Nephron (organoid): ENCODE results near the gene GMIP.

Experiments used
- H3K27ac Mint-ChIP-seq, 3 experiments: 2 replicates each; pipeline ENCODE4 v1.8.0; 2020; ENCODE audit warnings: mixed read lengths in 3 of 3, mild to moderate bottlenecking in 2 of 3, moderate library complexity in 1 of 3
- H3K27me3 Mint-ChIP-seq: 2 replicates; pipeline ENCODE4 v1.8.0; 2021; ENCODE audit warnings: low read depth, mild to moderate bottlenecking, moderate library complexity, mixed read lengths
- H3K36me3 Mint-ChIP-seq: 2 replicates; pipeline ENCODE4 v1.8.0; 2020; ENCODE audit warnings: low read depth, mixed read lengths
- H3K4me1 Mint-ChIP-seq: 2 replicates; pipeline ENCODE4 v1.8.0; 2020; ENCODE audit warnings: mixed read lengths
- H3K4me3 Mint-ChIP-seq, 3 experiments: 2 replicates each; pipeline ENCODE4 v1.8.0; 2020; ENCODE audit warnings: mild to moderate bottlenecking in 3 of 3, mixed read lengths in 3 of 3, moderate library complexity in 2 of 3
- H3K9me3 Mint-ChIP-seq: 2 replicates; pipeline ENCODE4 v1.8.0; 2020; ENCODE audit warnings: mixed read lengths
- TF ChIP-seq, protein P1 (sequence below), 3 experiments: fragments of 200-600 bp; sonication (generic); IDR thresholded peaks; one replicate each; pipeline ENCODE4 v1.5.0; 2021; ENCODE audit warnings: antibody characterized with exemption in 3 of 3; ENCODE audit not compliant: unreplicated experiment in 3 of 3

The GMIP gene

GRCh38 chr19:19655641-19656343 is 12.3 kb upstream of the GMIP start:
- no peaks in the 10 kb centered on the region for H3K4me1 Mint-ChIP-seq
- H3K27me3 Mint-ChIP-seq: no peaks in the 10 kb centered on the region
- no peaks in the 10 kb centered on the region for H3K9me3 Mint-ChIP-seq
- TF ChIP-seq, protein P1, sequence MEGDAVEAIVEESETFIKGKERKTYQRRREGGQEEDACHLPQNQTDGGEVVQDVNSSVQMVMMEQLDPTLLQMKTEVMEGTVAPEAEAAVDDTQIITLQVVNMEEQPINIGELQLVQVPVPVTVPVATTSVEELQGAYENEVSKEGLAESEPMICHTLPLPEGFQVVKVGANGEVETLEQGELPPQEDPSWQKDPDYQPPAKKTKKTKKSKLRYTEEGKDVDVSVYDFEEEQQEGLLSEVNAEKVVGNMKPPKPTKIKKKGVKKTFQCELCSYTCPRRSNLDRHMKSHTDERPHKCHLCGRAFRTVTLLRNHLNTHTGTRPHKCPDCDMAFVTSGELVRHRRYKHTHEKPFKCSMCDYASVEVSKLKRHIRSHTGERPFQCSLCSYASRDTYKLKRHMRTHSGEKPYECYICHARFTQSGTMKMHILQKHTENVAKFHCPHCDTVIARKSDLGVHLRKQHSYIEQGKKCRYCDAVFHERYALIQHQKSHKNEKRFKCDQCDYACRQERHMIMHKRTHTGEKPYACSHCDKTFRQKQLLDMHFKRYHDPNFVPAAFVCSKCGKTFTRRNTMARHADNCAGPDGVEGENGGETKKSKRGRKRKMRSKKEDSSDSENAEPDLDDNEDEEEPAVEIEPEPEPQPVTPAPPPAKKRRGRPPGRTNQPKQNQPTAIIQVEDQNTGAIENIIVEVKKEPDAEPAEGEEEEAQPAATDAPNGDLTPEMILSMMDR (IDR thresholded peaks at IDR 0.05; ENCODE audit: unreplicated experiment in 3 of 3): no peak
- H3K27ac Mint-ChIP-seq: no peak overlapping the region
- peaks cover 51% of the 10 kb centered on the region for H3K36me3 Mint-ChIP-seq
- H3K4me3 Mint-ChIP-seq: no peak overlapping the region

- Mint-ChIP-seq H3K36me3 (peaks cover 54% of the 10 kb centered on the region), H3K4me3 (no peak overlapping the region), H3K27me3 (no peaks in the 10 kb centered on the region), H3K9me3 (no peaks in the 10 kb centered on the region), H3K27ac (no peak overlapping the region), H3K4me1 (no peaks in the 10 kb centered on the region)
- TF ChIP-seq, protein P1 (IDR thresholded peaks at IDR 0.05; ENCODE audit: unreplicated experiment in 3 of 3): no peak
These were observed 11.7 kb upstream of the GMIP start for GRCh38 chr19:19655051-19655594.

- Mint-ChIP-seq H3K27me3 (no peaks in the 10 kb centered on the region), H3K36me3 (peaks cover 51% of the 10 kb centered on the region), H3K4me3 (no peak overlapping the region), H3K4me1 (no peaks in the 10 kb centered on the region), H3K9me3 (no peaks in the 10 kb centered on the region), H3K27ac (no peak overlapping the region)
- TF ChIP-seq, protein P1 (IDR thresholded peaks at IDR 0.05; ENCODE audit: unreplicated experiment in 3 of 3): no peak
These were observed 11.0 kb upstream of the GMIP start for GRCh38 chr19:19654441-19654840.

- H3K4me1 Mint-ChIP-seq: no peaks in the 10 kb centered on the region
- TF ChIP-seq, protein P1 (IDR thresholded peaks at IDR 0.05; ENCODE audit: unreplicated experiment in 3 of 3): no peak
- H3K36me3 Mint-ChIP-seq: peaks cover 56% of the 10 kb centered on the region
- H3K27ac Mint-ChIP-seq: no peak overlapping the region
- H3K27me3 Mint-ChIP-seq: no peaks in the 10 kb centered on the region
- no peak overlapping the region for H3K4me3 Mint-ChIP-seq
- H3K9me3 Mint-ChIP-seq: no peaks in the 10 kb centered on the region
These were observed 10.2 kb upstream of the GMIP start for GRCh38 chr19:19653597-19654147.

DNA sequence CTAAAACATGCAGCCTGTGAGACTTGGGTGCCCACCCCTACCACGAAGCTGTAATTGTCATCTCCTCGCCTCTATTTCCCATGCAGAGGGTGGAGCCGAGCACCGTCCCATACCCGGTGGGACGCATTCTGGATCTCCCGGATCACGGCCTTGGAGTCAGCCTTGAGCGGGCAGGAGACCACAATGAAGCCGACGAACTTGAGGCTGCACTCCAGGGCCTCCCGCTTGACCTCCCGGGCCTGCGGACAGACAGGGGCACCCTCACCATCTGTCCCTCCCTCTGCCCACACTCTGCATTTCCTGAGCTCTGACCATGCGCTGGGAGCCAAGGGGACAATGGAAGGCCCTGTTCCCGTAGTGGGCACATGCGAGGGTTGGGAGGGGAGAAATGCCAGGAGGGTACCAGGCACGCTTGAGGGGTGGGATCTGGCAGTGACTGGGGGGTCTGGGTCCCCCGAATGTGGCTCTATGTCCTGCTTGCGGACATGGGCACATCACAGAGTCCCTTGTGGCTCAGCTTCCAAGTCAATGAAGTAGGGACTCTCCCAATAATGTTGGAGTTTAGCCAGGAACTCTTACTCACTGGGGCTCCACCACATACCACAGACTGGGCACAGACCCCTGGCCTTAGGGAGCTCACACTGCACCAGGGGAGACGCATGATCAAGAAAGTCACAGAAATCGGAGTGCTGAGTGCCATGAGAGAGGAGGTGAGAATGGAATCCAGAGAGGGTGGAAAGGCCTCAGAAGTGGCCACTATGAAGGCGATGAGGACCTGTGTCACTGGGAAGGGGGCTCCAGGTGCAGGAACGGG is 9.2 kb upstream of the GMIP start:
- H3K36me3 Mint-ChIP-seq: peaks cover 53% of the 10 kb centered on the region
- no peak overlapping the region for H3K27ac Mint-ChIP-seq
- no peak overlapping the region for H3K4me3 Mint-ChIP-seq
- TF ChIP-seq, protein P1 (IDR thresholded peaks at IDR 0.05; ENCODE audit: unreplicated experiment in 3 of 3): no peak
- no peaks in the 10 kb centered on the region for H3K27me3 Mint-ChIP-seq
- H3K4me1 Mint-ChIP-seq: no peaks in the 10 kb centered on the region
- no peaks in the 10 kb centered on the region for H3K9me3 Mint-ChIP-seq
